HFFc6 (cell line): ENCODE data around the gene ANKRD2. TPM values are rescaled to one million over a fixed set of nuclear protein-coding genes. Genes with fewer than 3 reads are reported as not detected.
"Not testable (repeated sequence)": the region's sequence is repeated elsewhere in the genome, so short reads cannot be mapped to it uniquely, and the experiment has no call there.

Source experiments
- DNase-seq: peaks from one replicate; pipeline ENCODE4 v3.0.0-alpha.2; 2018
- H3K27ac Mint-ChIP-seq: 2 replicates; pipeline ENCODE4 v1.8.0; 2020; ENCODE audit warnings: mild to moderate bottlenecking, mixed read lengths
- H3K27me3 Mint-ChIP-seq: 2 replicates; pipeline ENCODE4 v1.8.0; 2021; ENCODE audit warnings: mild to moderate bottlenecking, moderate library complexity, mixed read lengths; ENCODE audit not compliant: insufficient read depth
- H3K36me3 Mint-ChIP-seq: 2 replicates; pipeline ENCODE4 v1.8.0; 2021; ENCODE audit warnings: low read depth, mixed read lengths
- H3K4me1 Mint-ChIP-seq: 2 replicates; pipeline ENCODE4 v1.8.0; 2020; ENCODE audit warnings: low read depth, mixed read lengths
- H3K4me3 Mint-ChIP-seq: 2 replicates; pipeline ENCODE4 v1.8.0; 2020; ENCODE audit warnings: mild to moderate bottlenecking, moderate library complexity, mixed read lengths
- H3K9me3 Mint-ChIP-seq: 2 replicates; pipeline ENCODE4 v1.8.0; 2020; ENCODE audit warnings: mild to moderate bottlenecking, mixed read lengths
- total RNA-seq, 6 experiments: library from RNA; stranded (reverse); fragmentation: NEBNext Ultra II Directional; extraction: Animal tissue kit (Norgen Biotek cat#: 25700); gene quantifications; 2 replicates in 1 of 6; 3 replicates in 5 of 6; pipeline ENCODE4 v1.2.3, GENCODE V29; 2021
- TF ChIP-seq, protein P1 (sequence below): fragments of 200-600 bp; sonication (generic); IDR thresholded peaks from 2 replicates; pipeline ENCODE4 v1.5.0; 2021; ENCODE audit warnings: antibody characterized with exemption, mild to moderate bottlenecking

Gene ANKRD2
- total RNA-seq, 6 experiments from 2014 or later, result 0.31 to 7.7 (median 6.5) TPM

GRCh38 chr10:97548828-97549455 lies 23.6 kb upstream of the ANKRD2 start:
- no peaks in the 10 kb centered on the region for H3K27me3 Mint-ChIP-seq
- H3K27ac Mint-ChIP-seq, result peak overlapping the region; percentile 9; the same call in 1 of the 2 replicates
- no peak for DNase-seq
- TF ChIP-seq, protein P1, sequence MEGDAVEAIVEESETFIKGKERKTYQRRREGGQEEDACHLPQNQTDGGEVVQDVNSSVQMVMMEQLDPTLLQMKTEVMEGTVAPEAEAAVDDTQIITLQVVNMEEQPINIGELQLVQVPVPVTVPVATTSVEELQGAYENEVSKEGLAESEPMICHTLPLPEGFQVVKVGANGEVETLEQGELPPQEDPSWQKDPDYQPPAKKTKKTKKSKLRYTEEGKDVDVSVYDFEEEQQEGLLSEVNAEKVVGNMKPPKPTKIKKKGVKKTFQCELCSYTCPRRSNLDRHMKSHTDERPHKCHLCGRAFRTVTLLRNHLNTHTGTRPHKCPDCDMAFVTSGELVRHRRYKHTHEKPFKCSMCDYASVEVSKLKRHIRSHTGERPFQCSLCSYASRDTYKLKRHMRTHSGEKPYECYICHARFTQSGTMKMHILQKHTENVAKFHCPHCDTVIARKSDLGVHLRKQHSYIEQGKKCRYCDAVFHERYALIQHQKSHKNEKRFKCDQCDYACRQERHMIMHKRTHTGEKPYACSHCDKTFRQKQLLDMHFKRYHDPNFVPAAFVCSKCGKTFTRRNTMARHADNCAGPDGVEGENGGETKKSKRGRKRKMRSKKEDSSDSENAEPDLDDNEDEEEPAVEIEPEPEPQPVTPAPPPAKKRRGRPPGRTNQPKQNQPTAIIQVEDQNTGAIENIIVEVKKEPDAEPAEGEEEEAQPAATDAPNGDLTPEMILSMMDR, result no peak
- peaks cover 51% of the 10 kb centered on the region for H3K4me1 Mint-ChIP-seq
- H3K9me3 Mint-ChIP-seq, result no peaks in the 10 kb centered on the region
- no peaks in the 10 kb centered on the region for H3K36me3 Mint-ChIP-seq
- no peak overlapping the region for H3K4me3 Mint-ChIP-seq

- Mint-ChIP-seq H3K9me3 (no peaks in the 10 kb centered on the region), H3K4me1 (peaks cover 43% of the 10 kb centered on the region), H3K27ac (peak overlapping the region; percentile 74), H3K4me3 (no peak overlapping the region), H3K36me3 (no peaks in the 10 kb centered on the region), H3K27me3 (no peaks in the 10 kb centered on the region)
- no peak for DNase-seq
- TF ChIP-seq, protein P1, result no peak
These were observed 22.8 kb upstream of the ANKRD2 start for GRCh38 chr10:97549587-97550322.

GRCh38 chr10:97550336-97551149 lies 22.0 kb upstream of the ANKRD2 start:
- H3K4me1 Mint-ChIP-seq, result peaks cover 40% of the 10 kb centered on the region

DNA sequence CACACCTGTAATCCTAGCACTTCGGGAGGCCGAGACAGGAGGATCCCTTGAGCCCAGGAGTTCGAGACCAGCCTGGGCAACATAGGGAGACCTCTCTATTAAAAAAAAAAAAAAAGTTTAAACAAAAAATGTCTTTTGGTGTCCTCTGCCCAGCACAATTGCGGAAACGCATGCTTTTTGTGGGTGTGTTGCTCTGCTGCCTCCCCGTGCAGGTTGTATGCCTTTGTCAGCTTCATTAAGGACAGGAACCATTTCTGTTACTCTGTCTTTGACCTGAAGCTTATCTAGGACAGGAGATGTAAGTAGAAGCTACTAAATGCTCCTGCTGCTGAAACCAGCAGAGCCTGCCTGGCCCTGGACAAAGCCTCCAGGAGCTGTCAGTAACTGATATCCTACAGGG lies 21.3 kb upstream of the ANKRD2 start:
- Mint-ChIP-seq H3K27me3 (no peaks in the 10 kb centered on the region), H3K9me3 (peaks cover 5% of the 10 kb centered on the region; the same call in 1 of the 2 replicates), H3K36me3 (peaks cover 9% of the 10 kb centered on the region; the same call in 1 of the 2 replicates), H3K4me1 (peaks cover 40% of the 10 kb centered on the region), H3K27ac (peak overlapping the region; percentile 18; the same call in 1 of the 2 replicates), H3K4me3 (no peak overlapping the region)
- DNase-seq, result no peak
- TF ChIP-seq, protein P1, result no peak

More at GRCh38 chr10:97550336-97551149, 22.0 kb upstream of the ANKRD2 start:
- H3K9me3 Mint-ChIP-seq, result peaks cover 1% of the 10 kb centered on the region; the same call in 1 of the 2 replicates
- no peak overlapping the region for H3K4me3 Mint-ChIP-seq
- peak overlapping the region; percentile 74; the same call in 1 of the 2 replicates for H3K27ac Mint-ChIP-seq
- H3K36me3 Mint-ChIP-seq, result peaks cover 5% of the 10 kb centered on the region; the same call in 1 of the 2 replicates
- TF ChIP-seq, protein P1, result no peak
- no peak for DNase-seq
- no peaks in the 10 kb centered on the region for H3K27me3 Mint-ChIP-seq

DNA sequence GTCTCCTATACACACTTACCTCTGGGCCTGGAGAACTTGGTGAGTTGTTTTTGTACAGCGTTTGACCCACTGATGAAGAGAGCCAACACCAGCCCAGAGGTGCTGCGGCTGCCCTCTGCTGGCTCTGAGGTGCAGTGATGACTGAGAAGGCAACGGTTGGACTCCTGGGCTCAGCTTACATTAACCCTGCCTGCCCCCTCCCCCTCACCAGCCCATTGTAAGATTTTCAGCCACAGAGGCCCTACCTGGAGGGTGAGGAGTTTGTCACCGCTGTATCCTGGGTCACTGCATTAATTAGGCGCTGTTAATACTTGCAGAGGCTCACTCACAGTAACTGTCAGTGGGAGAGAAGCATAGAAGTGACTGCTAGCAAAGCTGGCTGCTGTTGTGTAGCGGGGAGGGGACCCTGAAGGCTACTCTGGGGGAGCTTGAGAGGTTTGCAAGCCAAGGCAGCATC lies 19.0 kb upstream of the ANKRD2 start:
- Mint-ChIP-seq H3K27me3 (no peaks in the 10 kb centered on the region), H3K9me3 (peaks cover 5% of the 10 kb centered on the region; the same call in 1 of the 2 replicates), H3K36me3 (peaks cover 9% of the 10 kb centered on the region; the same call in 1 of the 2 replicates), H3K4me1 (peaks cover 29% of the 10 kb centered on the region), H3K4me3 (no peak overlapping the region), H3K27ac (peak overlapping the region; percentile 16; the same call in 1 of the 2 replicates)
- TF ChIP-seq, protein P1, result peak; percentile 88
- peak; percentile 66 for DNase-seq

- peaks cover 25% of the 10 kb centered on the region for H3K4me1 Mint-ChIP-seq
- not testable (repeated sequence) for H3K9me3 Mint-ChIP-seq, H3K4me3 Mint-ChIP-seq, DNase-seq, H3K27me3 Mint-ChIP-seq, H3K27ac Mint-ChIP-seq, H3K36me3 Mint-ChIP-seq
These were observed 18.2 kb upstream of the ANKRD2 start for GRCh38 chr10:97554336-97554735.

GRCh38 chr10:97555541-97555940 lies 17.0 kb upstream of the ANKRD2 start:
- not testable (repeated sequence) for H3K27ac Mint-ChIP-seq, DNase-seq, H3K36me3 Mint-ChIP-seq, H3K4me3 Mint-ChIP-seq, H3K27me3 Mint-ChIP-seq, H3K9me3 Mint-ChIP-seq
- peaks cover 13% of the 10 kb centered on the region for H3K4me1 Mint-ChIP-seq
